ENCODE measurements around the gene SUGP2.
A peak's percentile ranks its signal among the peaks of the same experiment; 100 is the strongest.
"Not testable (repeated sequence)": the region's sequence is repeated elsewhere in the genome, so short reads cannot be mapped to it uniquely, and the experiment has no call there.

The SUGP2 gene

GRCh38 chr19:18990128-18990708 is 43.1 kb downstream of the SUGP2 start:
- no peak for DNase-seq (ENCODE audit: low read depth)

GRCh38 chr19:18989316-18989715 is 44.0 kb downstream of the SUGP2 start:
- DNase-seq (ENCODE audit: low read depth) = no peak

GRCh38 chr19:18987456-18987855 is 45.9 kb downstream of the SUGP2 start:
- DNase-seq (ENCODE audit: low read depth) = no peak

GRCh38 chr19:18985257-18985656 is 48.1 kb downstream of the SUGP2 start:
- no peak for DNase-seq (ENCODE audit: low read depth)

- DNase-seq (ENCODE audit: low read depth) = no peak
Measured at GRCh38 chr19:18984251-18984650, 49.1 kb downstream of the SUGP2 start.

- DNase-seq (ENCODE audit: low read depth) = no peak
Measured at GRCh38 chr19:18982669-18983068, 50.6 kb downstream of the SUGP2 start.

GRCh38 chr19:18980432-18981020 is 52.8 kb downstream of the SUGP2 start:
- DNase-seq (ENCODE audit: low read depth) = no peak

- DNase-seq (ENCODE audit: low read depth) = no peak
Measured at GRCh38 chr19:18978616-18979015, 54.7 kb downstream of the SUGP2 start.

GRCh38 chr19:18975869-18976268 is 57.4 kb downstream of the SUGP2 start:
- DNase-seq (ENCODE audit: low read depth) = no peak

- no peak for DNase-seq (ENCODE audit: low read depth)
Measured at GRCh38 chr19:18975011-18975410, 58.3 kb downstream of the SUGP2 start.

- no peak for DNase-seq (ENCODE audit: low read depth)
Measured at GRCh38 chr19:18972851-18973250, 60.5 kb downstream of the SUGP2 start.

GRCh38 chr19:18972301-18972811 is 61.0 kb downstream of the SUGP2 start:
- DNase-seq (ENCODE audit: low read depth) = peak; percentile 23

- peak; percentile 13 for DNase-seq (ENCODE audit: low read depth)
Measured at GRCh38 chr19:18969931-18970659, 63.2 kb downstream of the SUGP2 start.

GRCh38 chr19:18967358-18968146 is 65.8 kb downstream of the SUGP2 start:
- no peak for DNase-seq (ENCODE audit: low read depth)

- no peak for DNase-seq (ENCODE audit: low read depth)
Measured at GRCh38 chr19:18966307-18966706, 67.0 kb downstream of the SUGP2 start.

GRCh38 chr19:18964121-18964520 is 69.2 kb downstream of the SUGP2 start:
- no peak for DNase-seq (ENCODE audit: low read depth)

GRCh38 chr19:18961767-18962620 is 71.3 kb downstream of the SUGP2 start:
- DNase-seq (ENCODE audit: low read depth) = no peak

GRCh38 chr19:18960370-18960769 is 72.9 kb downstream of the SUGP2 start:
- no peak for DNase-seq (ENCODE audit: low read depth)

GRCh38 chr19:18955042-18955441 is 78.3 kb downstream of the SUGP2 start:
- no peak for DNase-seq (ENCODE audit: low read depth)

- DNase-seq (ENCODE audit: low read depth) = no peak
Measured at GRCh38 chr19:18954094-18954493, 79.2 kb downstream of the SUGP2 start.

GRCh38 chr19:18952364-18953003 is 80.8 kb downstream of the SUGP2 start:
- not testable (repeated sequence) for DNase-seq (ENCODE audit: low read depth)

Data from fibroblast of the conjunctiva (primary cell).